ENCODE measurements around the gene PRKCZ. TPM values are rescaled to one million over a fixed set of nuclear protein-coding genes. Genes with fewer than 3 reads are reported as not detected.

Gene PRKCZ
- total RNA-seq, 1 donor from 2014 or later, result 32.6 TPM

GRCh38 chr1:2103901-2104590, 53.8 kb downstream of the PRKCZ start:
- Mint-ChIP-seq H3K36me3 (ENCODE audit: low read depth, unreplicated experiment) (peaks cover 9% of the 10 kb centered on the region), H3K4me3 (ENCODE audit: unreplicated experiment) (no peak overlapping the region), H3K27me3 (ENCODE audit: low read depth, unreplicated experiment) (no peaks in the 10 kb centered on the region), H3K4me1 (ENCODE audit: low read depth, unreplicated experiment) (no peaks in the 10 kb centered on the region), H3K9me3 (ENCODE audit: unreplicated experiment) (no peaks in the 10 kb centered on the region), H3K27ac (ENCODE audit: unreplicated experiment) (no peak overlapping the region)
- no peaks in the 10 kb centered on the region for H4K20me1 ChIP-seq (ENCODE audit: insufficient read depth, low read length)
- no peaks in the 10 kb centered on the region for H3K36me3 ChIP-seq (ENCODE audit: insufficient read depth, low read length)
- H3K4me2 ChIP-seq (ENCODE audit: low read length), result no peak overlapping the region
- no peak for TF ChIP-seq EZH2 (IDR thresholded peaks at IDR 0.05; ENCODE audit: insufficient read depth, low read length)
- TF ChIP-seq, protein P1, sequence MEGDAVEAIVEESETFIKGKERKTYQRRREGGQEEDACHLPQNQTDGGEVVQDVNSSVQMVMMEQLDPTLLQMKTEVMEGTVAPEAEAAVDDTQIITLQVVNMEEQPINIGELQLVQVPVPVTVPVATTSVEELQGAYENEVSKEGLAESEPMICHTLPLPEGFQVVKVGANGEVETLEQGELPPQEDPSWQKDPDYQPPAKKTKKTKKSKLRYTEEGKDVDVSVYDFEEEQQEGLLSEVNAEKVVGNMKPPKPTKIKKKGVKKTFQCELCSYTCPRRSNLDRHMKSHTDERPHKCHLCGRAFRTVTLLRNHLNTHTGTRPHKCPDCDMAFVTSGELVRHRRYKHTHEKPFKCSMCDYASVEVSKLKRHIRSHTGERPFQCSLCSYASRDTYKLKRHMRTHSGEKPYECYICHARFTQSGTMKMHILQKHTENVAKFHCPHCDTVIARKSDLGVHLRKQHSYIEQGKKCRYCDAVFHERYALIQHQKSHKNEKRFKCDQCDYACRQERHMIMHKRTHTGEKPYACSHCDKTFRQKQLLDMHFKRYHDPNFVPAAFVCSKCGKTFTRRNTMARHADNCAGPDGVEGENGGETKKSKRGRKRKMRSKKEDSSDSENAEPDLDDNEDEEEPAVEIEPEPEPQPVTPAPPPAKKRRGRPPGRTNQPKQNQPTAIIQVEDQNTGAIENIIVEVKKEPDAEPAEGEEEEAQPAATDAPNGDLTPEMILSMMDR (IDR thresholded peaks at IDR 0.05; ENCODE audit: insufficient read depth, low read depth, low read length), result no peak
- H3K79me2 ChIP-seq (ENCODE audit: insufficient read depth, low read length), result no peaks in the 10 kb centered on the region
- FAIRE-seq, result no peak
- no peak overlapping the region for H3K9ac ChIP-seq (ENCODE audit: low read length)
- H3K27ac ChIP-seq (ENCODE audit: low read depth, low read length), result no peak overlapping the region
- no peak overlapping the region for H3K4me3 ChIP-seq (ENCODE audit: insufficient read depth, low read depth, low read length)
- H3K4me1 ChIP-seq (ENCODE audit: insufficient read depth, low read length), result no peaks in the 10 kb centered on the region
- peaks cover 4% of the 10 kb centered on the region for H3K27me3 ChIP-seq (ENCODE audit: insufficient read depth, low read length)
- no peak for DNase-seq (ENCODE audit: low read depth)
- H3K9me3 ChIP-seq (ENCODE audit: insufficient read depth, low read depth, low read length), result no peaks in the 10 kb centered on the region
- H2AFZ ChIP-seq (ENCODE audit: low read depth, low read length), result no peak overlapping the region

GRCh38 chr1:2104621-2105427, 54.6 kb downstream of the PRKCZ start:
- no peaks in the 10 kb centered on the region for H3K27me3 Mint-ChIP-seq (ENCODE audit: low read depth, unreplicated experiment)
- no peak overlapping the region for H3K9ac ChIP-seq (ENCODE audit: low read length)
- no peak overlapping the region for H3K27ac ChIP-seq (ENCODE audit: low read depth, low read length)
- H3K27me3 ChIP-seq (ENCODE audit: insufficient read depth, low read length), result peaks cover 4% of the 10 kb centered on the region
- DNase-seq (ENCODE audit: low read depth) (no peak), FAIRE-seq (no peak)
- H3K9me3 ChIP-seq (ENCODE audit: insufficient read depth, low read depth, low read length), result no peaks in the 10 kb centered on the region
- H3K36me3 Mint-ChIP-seq (ENCODE audit: low read depth, unreplicated experiment), result peaks cover 12% of the 10 kb centered on the region
- H3K4me3 ChIP-seq (ENCODE audit: insufficient read depth, low read depth, low read length), result no peak overlapping the region
- H3K4me1 Mint-ChIP-seq (ENCODE audit: low read depth, unreplicated experiment), result no peaks in the 10 kb centered on the region
- H2AFZ ChIP-seq (ENCODE audit: low read depth, low read length), result no peak overlapping the region
- no peak overlapping the region for H3K4me2 ChIP-seq (ENCODE audit: low read length)
- no peak for TF ChIP-seq EZH2 (IDR thresholded peaks at IDR 0.05; ENCODE audit: insufficient read depth, low read length)
- TF ChIP-seq, protein P1 (IDR thresholded peaks at IDR 0.05; ENCODE audit: insufficient read depth, low read depth, low read length), result no peak
- H3K36me3 ChIP-seq (ENCODE audit: insufficient read depth, low read length), result no peaks in the 10 kb centered on the region
- no peak overlapping the region for H3K4me3 Mint-ChIP-seq (ENCODE audit: unreplicated experiment)
- no peaks in the 10 kb centered on the region for H4K20me1 ChIP-seq (ENCODE audit: insufficient read depth, low read length)
- H3K4me1 ChIP-seq (ENCODE audit: insufficient read depth, low read length), result no peaks in the 10 kb centered on the region
- no peaks in the 10 kb centered on the region for H3K9me3 Mint-ChIP-seq (ENCODE audit: unreplicated experiment)
- no peaks in the 10 kb centered on the region for H3K79me2 ChIP-seq (ENCODE audit: insufficient read depth, low read length)
- no peak overlapping the region for H3K27ac Mint-ChIP-seq (ENCODE audit: unreplicated experiment)

All from astrocyte (in vitro differentiated cells and primary cell).